IMR-90 (cell line): ENCODE measurements around the gene B3GAT2. TPM values are rescaled to one million over a fixed set of nuclear protein-coding genes. Genes with fewer than 3 reads are reported as not detected.

ENCODE experiments used
- ATAC-seq: fragments of 200-7000 bp; cut with Tn5 transposase; 2 replicates; pipeline ENCODE4 v1.9.1; 2020; ENCODE audit warnings: low read depth, mild to moderate bottlenecking, moderate library complexity
- BruUV-seq: library from RNA; stranded (reverse); fragments of 400-500 nt; replicated peaks from 2 replicates; lab custom pipeline; 2021; lab: Mats Ljungman, UMichigan
- CTCF ChIA-PET: fragments of 300-600 bp; formaldehyde crosslinking; extraction: SDS; loops from one replicate; lab custom pipeline; 2021; ENCODE audit warnings: antibody characterized with exemption; lab: Yijun Ruan, JAX
- POLR2A ChIA-PET: fragments of 300-600 bp; sonication (Branson Sonifier 250); formaldehyde crosslinking; loops from one replicate; lab custom pipeline; 2022; ENCODE audit warnings: antibody characterized with exemption; ENCODE audit not compliant: unreplicated experiment; lab: Charles Lee
- DNase-seq: peaks from one replicate; pipeline ENCODE4 v3.0.0; 2013
- H2AFZ ChIP-seq: replicated peaks from 2 replicates; pipeline ENCODE3; 2013; ENCODE audit warnings: low read length, mild to moderate bottlenecking; ENCODE audit not compliant: poor library complexity
- H2AK5ac ChIP-seq: 2 replicates; pipeline ENCODE4 v1.6.1; 2013; ENCODE audit warnings: low read depth, low read length, inconsistent platforms
- H2AK9ac ChIP-seq: replicated peaks from 2 replicates; pipeline ENCODE3; 2013; ENCODE audit warnings: mild to moderate bottlenecking, low read depth, low read length, moderate library complexity; ENCODE audit not compliant: poor library complexity
- H2BK120ac ChIP-seq: 2 replicates; pipeline ENCODE4 v1.6.1; 2013; ENCODE audit warnings: low read depth, low read length, inconsistent platforms
- H2BK15ac ChIP-seq: 3 replicates; pipeline ENCODE4 v1.6.1; 2013; ENCODE audit warnings: low read depth, low read length, inconsistent platforms
- H2BK20ac ChIP-seq: 2 replicates; pipeline ENCODE4 v1.6.1; 2013; ENCODE audit warnings: low read depth, mild to moderate bottlenecking, inconsistent platforms, low read length, moderate library complexity
- H2BK5ac ChIP-seq: 2 replicates; pipeline ENCODE4 v1.6.1; 2013; ENCODE audit warnings: mild to moderate bottlenecking, low read depth, low read length, inconsistent platforms; ENCODE audit not compliant: poor library complexity, severe bottlenecking
- H3K14ac ChIP-seq: replicated peaks from 2 replicates; pipeline ENCODE4 v1.6.1; 2013; ENCODE audit warnings: low read depth, low read length, inconsistent platforms
- H3K18ac ChIP-seq: 2 replicates; pipeline ENCODE4 v1.6.1; 2013; ENCODE audit warnings: low read depth, low read length, control low read depth
- H3K23ac ChIP-seq: 2 replicates; pipeline ENCODE4 v1.6.1; 2013; ENCODE audit warnings: low read depth, low read length, inconsistent platforms
- H3K27ac ChIP-seq: 2 replicates; pipeline ENCODE4 v1.5.1; 2013; ENCODE audit warnings: mild to moderate bottlenecking, control low read depth, low read length; ENCODE audit not compliant: insufficient read depth
- H3K27me3 ChIP-seq: 2 replicates; pipeline ENCODE4 v1.6.1; 2013; ENCODE audit warnings: low read length; ENCODE audit not compliant: control insufficient read depth, insufficient read depth
- H3K36me3 ChIP-seq: 2 replicates; pipeline ENCODE4 v1.6.1; 2013; ENCODE audit warnings: low read length, mixed read lengths; ENCODE audit not compliant: control insufficient read depth, insufficient read depth
- H3K4ac ChIP-seq: 2 replicates; pipeline ENCODE4 v1.6.1; 2013; ENCODE audit warnings: low read depth, low read length, inconsistent platforms
- H3K4me1 ChIP-seq: 2 replicates; pipeline ENCODE4 v1.6.1; 2013; ENCODE audit warnings: low read length, mixed read lengths; ENCODE audit not compliant: control insufficient read depth, insufficient read depth
- H3K4me2 ChIP-seq: 2 replicates; pipeline ENCODE4 v1.6.1; 2013; ENCODE audit warnings: low read depth, mild to moderate bottlenecking, control low read depth, low read length, moderate library complexity
- H3K4me3 ChIP-seq: 2 replicates; pipeline ENCODE4 v1.5.1; 2013; ENCODE audit warnings: low read depth, mild to moderate bottlenecking, control low read depth, low read length, moderate library complexity; ENCODE audit not compliant: insufficient read depth
- H3K56ac ChIP-seq: 2 replicates; pipeline ENCODE4 v1.6.1; 2013; ENCODE audit warnings: low read length, inconsistent platforms; ENCODE audit not compliant: insufficient read depth; ENCODE audit errors: extremely low read depth
- H3K79me1 ChIP-seq, 2 experiments: 2 replicates each; pipeline ENCODE4 v1.6.1; 2013; ENCODE audit warnings: low read length in 2 of 2, inconsistent platforms in 1 of 2, low read depth in 1 of 2
- H3K9ac ChIP-seq: 2 replicates; pipeline ENCODE4 v1.6.1; 2013; ENCODE audit warnings: low read depth, low read length, control low read depth
- H3K9me1 ChIP-seq: 2 replicates; pipeline ENCODE4 v1.6.1; 2013; ENCODE audit warnings: low read length, inconsistent platforms; ENCODE audit not compliant: insufficient read depth
- H3K9me3 ChIP-seq: 2 replicates; pipeline ENCODE4 v1.6.1; 2013; ENCODE audit warnings: low read length; ENCODE audit not compliant: control insufficient read depth, insufficient read depth
- H4K20me1 ChIP-seq: 2 replicates; pipeline ENCODE4 v1.6.1; 2013; ENCODE audit warnings: low read length, inconsistent platforms; ENCODE audit not compliant: insufficient read depth
- H4K5ac ChIP-seq: 2 replicates; pipeline ENCODE4 v1.6.1; 2013; ENCODE audit warnings: mild to moderate bottlenecking, low read depth, low read length, control low read depth
- H4K8ac ChIP-seq, 2 experiments: 2 replicates each; pipeline ENCODE4 v1.6.1; 2013; ENCODE audit warnings: low read depth in 2 of 2, low read length in 2 of 2, control low read depth in 1 of 2, inconsistent platforms in 1 of 2
- H4K91ac ChIP-seq: 2 replicates; pipeline ENCODE4 v1.6.1; 2013; ENCODE audit warnings: low read depth, low read length, inconsistent platforms; ENCODE audit not compliant: insufficient read depth
- BHLHE40 ChIP-seq: fragments of 150-350 bp; IDR thresholded peaks from 2 replicates; pipeline ENCODE4 v1.6.1; 2016; ENCODE audit warnings: mild to moderate bottlenecking, low read depth, low read length
- WGBS, 2 experiments: methylation state at CpG; one replicate each; pipeline versions ENCODE4 v1.1.5 to v1.1.7; 2013; ENCODE audit warnings: missing lambda C conversion rate in 2 of 2; ENCODE audit not compliant: insufficient read length in 1 of 2; ENCODE audit errors: extremely low coverage in 2 of 2; 5-methylcytosine and 5-hydroxymethylcytosine counted together
- dilution Hi-C: fragments of 300-500 bp; cut with HindIII; formaldehyde crosslinking; loops from one replicate; pipeline ENCODE4 v1.14.3; 2018; ENCODE audit warnings: low sequenced_read_pairs; ENCODE audit not compliant: unreplicated experiment
- in situ Hi-C: fragments of 300-500 bp; cut with MboI; formaldehyde crosslinking; loops from 3 replicates; pipeline ENCODE4 v1.14.3; 2019; ENCODE audit warnings: low sequenced_read_pairs, inconsistent platforms, mixed read lengths
- intact Hi-C: fragments of 100-400 bp; cut with micrococcal nuclease; formaldehyde crosslinking; loops from 2 replicates; pipeline ENCODE4 v1.10.0; 2022
- polyA plus RNA-seq, 3 experiments: library from polyadenylated mRNA; depleted of rRNA; stranded (reverse); fragments of >200 nt; gene quantifications; 2 replicates each; pipeline ENCODE4 v1.2.3, GENCODE V29; 2012; ENCODE audit warnings: low replicate concordance in 1 of 3
- total RNA-seq: library from RNA; depleted of rRNA; stranded (reverse); fragments of >200 nt; gene quantifications from 2 replicates; pipeline ENCODE4 v1.2.3, GENCODE V29; 2012
- TF ChIP-seq, protein P1 (sequence below): fragments of 150-350 bp; IDR thresholded peaks from 2 replicates; pipeline ENCODE4 v1.6.1; 2017; ENCODE audit warnings: mild to moderate bottlenecking, antibody characterized with exemption, low read length, low read depth

Gene B3GAT2
- total and polyA plus RNA-seq, 2 of the 4 experiments (the other 2 are of a cell fraction) = 0.02 TPM; not detected in 1

DNA sequence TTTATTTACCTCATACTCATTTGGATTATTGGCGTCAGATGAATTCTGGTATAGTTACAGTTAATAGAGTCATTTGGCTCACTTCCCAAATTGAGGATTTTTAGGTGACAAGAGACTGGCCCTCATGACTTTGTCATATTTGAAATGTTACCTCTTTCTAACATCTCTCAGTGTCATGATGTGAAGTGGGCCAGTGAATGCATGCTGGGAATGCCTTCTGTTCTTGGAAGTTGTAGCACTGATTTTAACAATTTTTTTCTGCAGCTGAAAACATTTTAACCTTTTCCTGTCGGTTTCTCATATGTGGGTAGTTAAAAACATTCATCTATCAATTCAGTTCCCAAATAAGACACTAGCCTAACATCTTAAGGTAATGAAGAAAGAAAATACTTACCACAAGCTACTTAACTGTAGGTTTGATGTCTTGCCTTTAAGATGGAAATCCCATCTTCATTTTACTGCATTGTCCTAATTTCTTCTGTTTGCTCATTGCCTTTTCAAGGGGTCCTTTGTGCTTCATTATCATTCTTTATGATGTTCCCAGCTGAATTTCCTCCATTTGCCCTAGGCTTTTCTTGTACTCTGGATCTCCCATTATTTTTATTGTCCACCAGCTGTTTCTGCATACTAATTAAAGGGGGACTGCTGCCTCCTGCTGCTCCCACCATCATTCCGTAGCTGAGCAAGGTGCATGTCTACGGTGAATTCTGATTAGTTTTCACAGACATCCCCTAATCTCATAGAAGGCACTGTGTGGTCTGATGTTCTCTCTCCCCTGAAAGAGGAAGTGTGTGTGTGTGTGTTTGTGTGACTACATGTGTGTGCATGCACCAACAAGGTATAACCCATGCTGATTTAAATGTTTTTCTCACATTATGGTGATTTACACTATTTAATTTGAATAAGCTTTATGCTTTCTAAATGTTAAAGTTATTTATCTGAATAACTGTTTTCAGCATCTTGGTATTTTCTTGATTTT lies 109.5 kb downstream of the B3GAT2 start:
- Histone ChIP-seq H3K9me1 (no peaks in the 10 kb centered on the region), H2AK5ac (no peak overlapping the region), H2BK20ac (no peak overlapping the region), H3K36me3 (peaks cover under 1% of the 10 kb centered on the region; the same call in 1 of the 2 replicates), H4K5ac (no peak overlapping the region; the same call in 1 of the 2 replicates), H3K18ac (no peak overlapping the region), H3K4me2 (no peak overlapping the region), H2AFZ (no peak overlapping the region), H3K27ac (no peak overlapping the region), H3K9me3 (no peaks in the 10 kb centered on the region), H3K14ac (no peak overlapping the region), H4K8ac (no peak overlapping the region), H2BK5ac (no peak overlapping the region), H4K20me1 (no peaks in the 10 kb centered on the region; the same call in 1 of the 2 replicates), H3K27me3 (no peaks in the 10 kb centered on the region), H3K4ac (no peak overlapping the region), H3K4me3 (no peak overlapping the region), H2AK9ac (no peak overlapping the region), H3K79me1 (peaks cover 0 to 3% of the 10 kb centered on the region in 2 experiments; a peak in 2 of 4 replicates), H2BK15ac (no peak overlapping the region), H3K56ac (no peak overlapping the region), H4K91ac (no peak overlapping the region), H3K9ac (no peak overlapping the region), H3K23ac (no peak overlapping the region), H3K4me1 (peaks cover 4% of the 10 kb centered on the region; the same call in 1 of the 2 replicates), H2BK120ac (no peak overlapping the region)
- in situ Hi-C loops = no loop called here
- POLR2A ChIA-PET = no interaction called here
- intact Hi-C loops = no loop called here
- no peak for TF ChIP-seq BHLHE40
- TF ChIP-seq, protein P1, sequence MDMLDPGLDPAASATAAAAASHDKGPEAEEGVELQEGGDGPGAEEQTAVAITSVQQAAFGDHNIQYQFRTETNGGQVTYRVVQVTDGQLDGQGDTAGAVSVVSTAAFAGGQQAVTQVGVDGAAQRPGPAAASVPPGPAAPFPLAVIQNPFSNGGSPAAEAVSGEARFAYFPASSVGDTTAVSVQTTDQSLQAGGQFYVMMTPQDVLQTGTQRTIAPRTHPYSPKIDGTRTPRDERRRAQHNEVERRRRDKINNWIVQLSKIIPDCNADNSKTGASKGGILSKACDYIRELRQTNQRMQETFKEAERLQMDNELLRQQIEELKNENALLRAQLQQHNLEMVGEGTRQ = no peak
- WGBS, 2 experiments = no CpG with 5 or more reads among the region's 4 CpGs
- ATAC-seq (no peak), DNase-seq (no peak)
- dilution Hi-C loops = no loop called here
- CTCF ChIA-PET = no interaction called here
- BruUV-seq = no TSS peak
